ENCODE results near the gene INF2. TPM values are rescaled to one million over a fixed set of nuclear protein-coding genes. Genes with fewer than 3 reads are reported as not detected.
A peak's percentile ranks its signal among the peaks of the same experiment; 100 is the strongest.

INF2 gene
- total RNA-seq, 2 donors from 2014 or later, result 162 to 264 TPM

GRCh38 chr14:104766863-104767633 lies 77.6 kb downstream of the INF2 start:
- Histone ChIP-seq H3K27ac (no peak overlapping the region), H3K9me3 (no peaks in the 10 kb centered on the region), H3K9ac (ENCODE audit: low read depth in 2 of 2, low read length in 2 of 2) (no peak overlapping the region), H3K4me1 (peaks cover 3% of the 10 kb centered on the region), H3K4me3 (no peak overlapping the region), H3K27me3 (no peaks in the 10 kb centered on the region), H3K36me3 (peaks cover 3% of the 10 kb centered on the region)
- no peak for DNase-seq
- no peak for TF ChIP-seq CTCF (IDR thresholded peaks at IDR 0.05)
- intact Hi-C loops (cut with DNase I), result loop anchor here (5.0 kb wide), 1 partner anchor 100 kb away; the partner anchor contains the start of gene CEP170B

- no peak for DNase-seq
- Histone ChIP-seq H3K27me3 (no peaks in the 10 kb centered on the region), H3K4me1 (peaks cover 3% of the 10 kb centered on the region), H3K27ac (no peak overlapping the region), H3K36me3 (peaks cover 3% of the 10 kb centered on the region), H3K9me3 (no peaks in the 10 kb centered on the region), H3K9ac (ENCODE audit: low read depth in 2 of 2, low read length in 2 of 2) (no peak overlapping the region), H3K4me3 (no peak overlapping the region)
- intact Hi-C loops (cut with DNase I), result loop anchor here (5.0 kb wide), 1 partner anchor 100 kb away; the partner anchor contains the start of gene CEP170B
- TF ChIP-seq CTCF (IDR thresholded peaks at IDR 0.05), result no peak
Observed at GRCh38 chr14:104767634-104767918, 78.2 kb downstream of the INF2 start.

- peak; percentile 95 for DNase-seq
- intact Hi-C loops (cut with DNase I), result loop anchor here (2.0 to 5.0 kb wide), 2 partner anchors 58 to 99 kb away; partner anchors contain the start of gene CEP170B
- Histone ChIP-seq H3K36me3 (peaks cover 3% of the 10 kb centered on the region), H3K27me3 (no peaks in the 10 kb centered on the region), H3K4me1 (peaks cover 3% of the 10 kb centered on the region), H3K9me3 (no peaks in the 10 kb centered on the region), H3K4me3 (no peak overlapping the region), H3K27ac (no peak overlapping the region), H3K9ac (ENCODE audit: low read depth in 2 of 2, low read length in 2 of 2) (peak overlapping the region in 1 of 2 donors; percentile 30)
- peak; percentile 95 for TF ChIP-seq CTCF (IDR thresholded peaks at IDR 0.05)
Observed at GRCh38 chr14:104768437-104769323, 79.3 kb downstream of the INF2 start.

- Histone ChIP-seq H3K36me3 (peaks cover 3% of the 10 kb centered on the region), H3K9me3 (no peaks in the 10 kb centered on the region), H3K4me3 (no peak overlapping the region), H3K27ac (no peak overlapping the region), H3K27me3 (no peaks in the 10 kb centered on the region), H3K4me1 (peaks cover 3% of the 10 kb centered on the region), H3K9ac (ENCODE audit: low read depth in 2 of 2, low read length in 2 of 2) (no peak overlapping the region)
- intact Hi-C loops (cut with DNase I), result loop anchor here (2.0 to 10.0 kb wide), 3 partner anchors 57 to 285 kb away; partner anchors contain the start of gene CEP170B
- DNase-seq, result no peak
- TF ChIP-seq CTCF (IDR thresholded peaks at IDR 0.05), result no peak
Observed at GRCh38 chr14:104769324-104770071, 80.1 kb downstream of the INF2 start.

- Histone ChIP-seq H3K9ac (ENCODE audit: low read depth in 2 of 2, low read length in 2 of 2) (no peak overlapping the region), H3K36me3 (peaks cover 3% of the 10 kb centered on the region), H3K4me1 (peaks cover 3% of the 10 kb centered on the region), H3K27me3 (no peaks in the 10 kb centered on the region), H3K4me3 (no peak overlapping the region), H3K9me3 (no peaks in the 10 kb centered on the region), H3K27ac (no peak overlapping the region)
- TF ChIP-seq CTCF (IDR thresholded peaks at IDR 0.05), result no peak
- intact Hi-C loops (cut with DNase I), result loop anchor here (10.0 kb wide), 1 partner anchor 285 kb away; no protein-coding TSS in a partner anchor
- DNase-seq, result no peak
Observed at GRCh38 chr14:104770072-104770579, 80.7 kb downstream of the INF2 start.
